DND-41 (cell line): ENCODE measurements around the gene ALAS1.

Experiments
- ATAC-seq: fragments of 200-7000 bp; cut with Tn5 transposase; 3 replicates; pipeline ENCODE4 v1.9.1; 2021; ENCODE audit warnings: low read depth; ENCODE audit not compliant: insufficient read depth
- DNase-seq: peaks from one replicate; pipeline ENCODE4 v3.0.0-alpha.2; 2020
- H2AFZ ChIP-seq: 2 replicates; pipeline ENCODE4 v1.6.0; 2012; ENCODE audit warnings: low read depth, low read length
- H3K27ac ChIP-seq: 2 replicates; pipeline ENCODE4 v1.5.1; 2012; ENCODE audit warnings: low read length, inconsistent platforms
- H3K27me3 ChIP-seq: fragments of 200-600 bp; sonication (generic); 2 replicates; pipeline ENCODE4 v1.6.0; 2012; ENCODE audit warnings: low read length, mild to moderate bottlenecking, inconsistent platforms; ENCODE audit not compliant: insufficient read depth, poor library complexity
- H3K36me3 ChIP-seq: 2 replicates; pipeline ENCODE4 v1.5.1; 2012; ENCODE audit warnings: low read length, inconsistent platforms; ENCODE audit not compliant: insufficient read depth
- H3K4me1 ChIP-seq: 2 replicates; pipeline ENCODE4 v1.5.1; 2012; ENCODE audit warnings: mild to moderate bottlenecking, low read length; ENCODE audit not compliant: insufficient read depth
- H3K4me2 ChIP-seq: 2 replicates; pipeline ENCODE4 v1.6.0; 2012; ENCODE audit warnings: mild to moderate bottlenecking, moderate library complexity, low read length, inconsistent platforms; ENCODE audit not compliant: insufficient read depth
- H3K4me3 ChIP-seq, 2 experiments: fragments of 200-600 bp in 1 of 2; shearing (Covaris generic) in 1 of 2; 2 replicates each; pipeline ENCODE4 v1.5.1; 2012 to 2016; ENCODE audit warnings: inconsistent platforms in 2 of 2, low read length in 2 of 2, mild to moderate bottlenecking in 2 of 2, low read depth in 1 of 2, moderate library complexity in 1 of 2
- H3K79me2 ChIP-seq: 2 replicates; pipeline ENCODE4 v1.6.0; 2012; ENCODE audit warnings: low read length, inconsistent platforms; ENCODE audit not compliant: insufficient read depth
- H3K9ac ChIP-seq: 2 replicates; pipeline ENCODE4 v1.6.0; 2012; ENCODE audit warnings: low read depth, mild to moderate bottlenecking, inconsistent platforms, low read length, moderate library complexity
- H3K9me3 ChIP-seq: 2 replicates; pipeline ENCODE4 v1.5.1; 2012; ENCODE audit warnings: low read length, moderate library complexity, mild to moderate bottlenecking, inconsistent platforms; ENCODE audit not compliant: insufficient read depth, severe bottlenecking
- H4K20me1 ChIP-seq: 2 replicates; pipeline ENCODE4 v1.6.0; 2012; ENCODE audit warnings: low read length; ENCODE audit not compliant: insufficient read depth
- CTCF ChIP-seq: IDR thresholded peaks from 2 replicates; pipeline ENCODE4 v1.5.1; 2012; ENCODE audit warnings: borderline replicate concordance, low read length, moderate library complexity, mild to moderate bottlenecking; ENCODE audit not compliant: poor library complexity, severe bottlenecking; ENCODE audit errors: extremely low read depth
- EZH2 ChIP-seq: IDR thresholded peaks from 3 replicates; pipeline ENCODE4 v1.6.1; 2012; ENCODE audit warnings: borderline replicate concordance, low read depth, mild to moderate bottlenecking, moderate library complexity, low read length, inconsistent platforms; ENCODE audit not compliant: severe bottlenecking

Gene ALAS1

DNA sequence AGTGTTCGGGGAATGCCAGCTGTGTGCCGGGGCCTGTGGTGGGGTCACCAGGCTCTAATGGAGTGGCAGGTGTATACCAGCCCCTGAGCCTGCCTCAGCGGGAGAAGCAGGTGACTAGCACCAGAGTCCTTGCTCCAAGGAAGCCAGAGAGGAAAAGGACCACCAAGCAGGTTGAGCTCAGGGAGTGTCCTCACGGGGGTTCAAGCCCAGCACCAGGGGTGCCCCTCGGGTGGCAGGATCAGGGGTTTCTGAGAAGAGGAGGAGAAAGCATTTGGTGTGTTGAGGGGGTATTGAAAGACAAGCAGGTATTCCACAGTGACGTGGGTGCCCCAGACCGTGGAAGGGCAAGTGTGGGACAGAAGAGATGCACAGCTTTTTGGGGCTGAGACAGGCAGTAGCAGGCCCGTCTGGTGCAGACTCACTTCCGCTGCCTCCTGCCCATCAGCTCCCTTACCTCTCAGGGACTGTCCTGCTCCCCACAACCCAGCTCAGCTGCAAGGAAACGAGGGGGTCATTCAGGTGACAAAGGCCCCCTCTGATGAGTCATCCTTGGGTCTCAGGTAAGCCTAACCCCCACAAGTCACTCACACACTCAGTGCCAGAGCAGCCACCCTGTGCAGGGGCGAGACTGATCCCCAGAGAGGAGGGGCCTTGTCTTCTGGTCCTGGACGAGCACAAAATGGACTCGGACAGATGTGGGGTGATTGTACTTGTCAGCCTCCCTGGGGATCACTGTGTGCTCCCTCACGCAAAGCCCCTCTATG lies 22.4 kb upstream of the ALAS1 start:
- ATAC-seq = no peak
- no peak overlapping the region for H2AFZ ChIP-seq
- no peaks in the 10 kb centered on the region for H3K36me3 ChIP-seq
- H3K4me3 ChIP-seq = no peak overlapping the region
- no peaks in the 10 kb centered on the region for H3K27me3 ChIP-seq
- no peaks in the 10 kb centered on the region for H3K9me3 ChIP-seq
- no peak overlapping the region for H3K9ac ChIP-seq
- no peak overlapping the region for H3K27ac ChIP-seq
- no peak overlapping the region for H3K4me2 ChIP-seq
- no peaks in the 10 kb centered on the region for H3K4me1 ChIP-seq
- H3K79me2 ChIP-seq = no peaks in the 10 kb centered on the region
- H4K20me1 ChIP-seq = no peaks in the 10 kb centered on the region; the same call in 1 of the 2 replicates
- DNase-seq = no peak
- TF ChIP-seq EZH2 (no peak), CTCF (no peak)

GRCh38 chr3:52176180-52176752 lies 21.7 kb upstream of the ALAS1 start:
- H3K4me1 ChIP-seq = no peaks in the 10 kb centered on the region
- H2AFZ ChIP-seq = no peak overlapping the region
- no peaks in the 10 kb centered on the region for H3K27me3 ChIP-seq
- TF ChIP-seq EZH2 = no peak
- no peak for TF ChIP-seq CTCF
- H3K9me3 ChIP-seq = no peaks in the 10 kb centered on the region
- H3K36me3 ChIP-seq = no peaks in the 10 kb centered on the region
- DNase-seq (no peak), ATAC-seq (no peak)
- no peaks in the 10 kb centered on the region; the same call in 1 of the 2 replicates for H4K20me1 ChIP-seq
- H3K4me2 ChIP-seq = no peak overlapping the region
- H3K79me2 ChIP-seq = no peaks in the 10 kb centered on the region
- H3K27ac ChIP-seq = no peak overlapping the region
- no peak overlapping the region for H3K4me3 ChIP-seq
- H3K9ac ChIP-seq = no peak overlapping the region

GRCh38 chr3:52176951-52177700 lies 20.8 kb upstream of the ALAS1 start:
- Histone ChIP-seq H3K4me2 (no peak overlapping the region), H3K9me3 (no peaks in the 10 kb centered on the region), H3K79me2 (no peaks in the 10 kb centered on the region), H3K4me3 (no peak overlapping the region), H3K9ac (no peak overlapping the region), H4K20me1 (no peaks in the 10 kb centered on the region; the same call in 1 of the 2 replicates), H3K36me3 (no peaks in the 10 kb centered on the region), H3K27ac (no peak overlapping the region), H3K27me3 (no peaks in the 10 kb centered on the region), H2AFZ (no peak overlapping the region), H3K4me1 (no peaks in the 10 kb centered on the region)
- ATAC-seq (no peak), DNase-seq (no peak)
- TF ChIP-seq CTCF (no peak), EZH2 (no peak)
